ENCODE measurements around the gene FBXL14. TPM values are rescaled to one million over a fixed set of nuclear protein-coding genes. Genes with fewer than 3 reads are reported as not detected.

FBXL14 gene
- total and polyA plus RNA-seq, 12 donors: 1.5 to 8.4 (median 6.5) TPM

GRCh38 chr12:1591543-1591942 is 2.8 kb downstream of the FBXL14 start:
- DNase-seq: no peak
- H3K27me3 ChIP-seq: no peaks in the 10 kb centered on the region
- TF ChIP-seq CTCF (IDR thresholded peaks at IDR 0.05): no peak
- WGBS, 2 donors: 20 to 39% methylated on average over 4 of the region's 4 CpGs
- ATAC-seq: no peak
- peak overlapping the region in 8 of 10 donors; percentile 15 to 96 (median 91) for H3K27ac ChIP-seq
- H3K4me1 ChIP-seq: peaks cover 4 to 79% (median 70%) of the 10 kb centered on the region in 9 donors
- no peaks in the 10 kb centered on the region for H3K9me3 ChIP-seq
- H3K36me3 ChIP-seq: peaks cover 0 to 6% (median 0%) of the 10 kb centered on the region in 9 donors
- H3K4me3 ChIP-seq: peak overlapping the region in 9 of 10 donors; percentile 86 to 98 (median 89)
- intact Hi-C loops (cut with DNase I): loop anchor here in 1 of 10 donors (10.0 kb wide), 1 partner anchor 777 kb away; no protein-coding TSS in a partner anchor

- ATAC-seq (no peak), DNase-seq (no peak)
- WGBS, 2 donors: 19 to 37% methylated on average over 3 of the region's 3 CpGs
- peak in 1 of 9 donors; percentile 12 for TF ChIP-seq CTCF (IDR thresholded peaks at IDR 0.05)
- H3K9me3 ChIP-seq: no peaks in the 10 kb centered on the region
- peaks cover 4 to 78% (median 70%) of the 10 kb centered on the region in 9 donors for H3K4me1 ChIP-seq
- no peaks in the 10 kb centered on the region for H3K27me3 ChIP-seq
- peaks cover 0 to 11% (median 0%) of the 10 kb centered on the region in 9 donors for H3K36me3 ChIP-seq
- H3K4me3 ChIP-seq: peak overlapping the region in 9 of 10 donors; percentile 11 to 98 (median 87)
- intact Hi-C loops (cut with DNase I): loop anchor here in 1 of 10 donors (10.0 kb wide), 1 partner anchor 776 kb away; no protein-coding TSS in a partner anchor
- H3K27ac ChIP-seq: peak overlapping the region in 9 of 10 donors; percentile 17 to 96 (median 81)
Observed at GRCh38 chr12:1591034-1591433, 3.3 kb downstream of the FBXL14 start.

GRCh38 chr12:1590221-1590979 is 4.0 kb downstream of the FBXL14 start:
- ATAC-seq (peak in 4 of 8 donors; percentile 4 to 44 (median 20)), DNase-seq (peak in 1 of 2 donors; percentile 25)
- Histone ChIP-seq H3K27ac (peak overlapping the region in 9 of 10 donors; percentile 17 to 96 (median 81)), H3K4me1 (peaks cover 4 to 72% (median 65%) of the 10 kb centered on the region in 9 donors), H3K36me3 (peaks cover 0 to 18% (median 0%) of the 10 kb centered on the region in 9 donors), H3K4me3 (peak overlapping the region in 9 of 10 donors; percentile 11 to 98 (median 87)), H3K9me3 (no peaks in the 10 kb centered on the region), H3K27me3 (no peaks in the 10 kb centered on the region)
- intact Hi-C loops (cut with DNase I): loop anchor here in 1 of 10 donors (10.0 kb wide), 1 partner anchor 776 kb away; no protein-coding TSS in a partner anchor
- 37 to 52% methylated on average over 12 of the region's 12 CpGs for WGBS, 2 donors
- no peak for TF ChIP-seq CTCF (IDR thresholded peaks at IDR 0.05)

GRCh38 chr12:1588575-1588947 is 5.8 kb downstream of the FBXL14 start:
- intact Hi-C loops (cut with DNase I): loop anchor here in 4 of 10 donors (5.0 to 10.0 kb wide), 4 partner anchors 634 to 1024 kb away; partner anchors contain the start of gene RAD52 (in 1 of the 4)
- Histone ChIP-seq H3K36me3 (peaks cover 0 to 19% (median 0%) of the 10 kb centered on the region in 9 donors), H3K4me3 (no peak overlapping the region), H3K27ac (peak overlapping the region in 5 of 10 donors; percentile 18 to 81 (median 39)), H3K9me3 (no peaks in the 10 kb centered on the region), H3K4me1 (peaks cover 4 to 70% (median 61%) of the 10 kb centered on the region in 9 donors), H3K27me3 (no peaks in the 10 kb centered on the region)
- DNase-seq (no peak), ATAC-seq (no peak)
- TF ChIP-seq CTCF (IDR thresholded peaks at IDR 0.05): no peak
- WGBS, 2 donors: 83 to 86% methylated on average over 3 of the region's 3 CpGs

All from heart right ventricle (tissue), 16 donors.